Spleen (tissue), 11 donors: Measurements from ENCODE around the gene MST1. TPM values are rescaled to one million over a fixed set of nuclear protein-coding genes. Genes with fewer than 3 reads are reported as not detected.

Experiments used
- DNase-seq: peaks from one replicate; pipeline ENCODE4 v3.0.0-alpha.2; 2020
- H3K27ac ChIP-seq, 8 donors: fragments of 200-600 bp; sonication (generic) in 7 of 8; 1 replicate in 4 of 8; 2 replicates in 4 of 8; pipeline versions ENCODE4 v1.5.0 to v1.8.0; 2016 to 2021; ENCODE audit warnings: inconsistent platforms in 4 of 8, mild to moderate bottlenecking in 4 of 8, moderate library complexity in 1 of 8
- H3K27me3 ChIP-seq, 7 donors: fragments of 200-600 bp; sonication (generic) in 6 of 7; replicated peaks in 1 of 7; 1 replicate in 4 of 7; 2 replicates in 3 of 7; pipeline versions ENCODE4 v1.5.0 to v1.8.0; 2016 to 2021; ENCODE audit warnings: inconsistent platforms in 3 of 7, mild to moderate bottlenecking in 1 of 7
- H3K36me3 ChIP-seq, 6 donors: fragments of 200-600 bp; sonication (generic) in 5 of 6; 1 replicate in 4 of 6; 2 replicates in 2 of 6; pipeline versions ENCODE4 v1.5.0 to v1.8.0; 2016 to 2021; ENCODE audit warnings: inconsistent platforms in 2 of 6
- H3K4me1 ChIP-seq, 6 donors: fragments of 200-600 bp; sonication (generic) in 5 of 6; 1 replicate in 3 of 6; 2 replicates in 3 of 6; pipeline versions ENCODE4 v1.5.0 to v1.8.0; 2016 to 2021; ENCODE audit warnings: inconsistent platforms in 3 of 6
- H3K4me3 ChIP-seq, 8 donors: fragments of 200-600 bp; sonication (generic) in 7 of 8; 1 replicate in 4 of 8; 2 replicates in 4 of 8; pipeline versions ENCODE4 v1.5.0 to v1.8.0; 2016 to 2021; ENCODE audit warnings: inconsistent platforms in 4 of 8, mild to moderate bottlenecking in 4 of 8, moderate library complexity in 2 of 8
- H3K9me3 ChIP-seq, 8 donors: fragments of 200-600 bp; sonication (generic) in 7 of 8; 1 replicate in 4 of 8; 2 replicates in 4 of 8; pipeline versions ENCODE4 v1.5.0 to v1.8.0; 2016 to 2021; ENCODE audit warnings: inconsistent platforms in 4 of 8
- POLR2A ChIP-seq, 3 donors: fragments of 450-650 bp; IDR thresholded peaks; one replicate each; pipeline ENCODE4 v1.5.1; 2017; ENCODE audit warnings: antibody characterized with exemption in 3 of 3, mild to moderate bottlenecking in 1 of 3
- POLR2AphosphoS5 ChIP-seq, 3 donors: sonication (generic); formaldehyde crosslinking; IDR thresholded peaks; one replicate each; pipeline ENCODE4 v1.5.1; 2017; ENCODE audit warnings: antibody characterized with exemption in 3 of 3
- WGBS, 5 donors: extraction: QIAGEN DNeasy Blood & Tissue Kit in 3 of 5; methylation state at CpG; one replicate each; pipeline versions ENCODE4 v1.1.5 to v1.1.7; 2013 to 2018; 5-methylcytosine and 5-hydroxymethylcytosine counted together
- intact Hi-C: fragments of 100-400 bp; cut with DNase I; formaldehyde crosslinking; loops from one replicate; pipeline ENCODE4 v1.15.0; 2023; ENCODE audit warnings: low total_unique reads
- polyA plus RNA-seq, 3 donors: library from polyadenylated mRNA; stranded (reverse); fragments of 200-250 nt; gene quantifications; one replicate each; pipeline ENCODE4 v1.2.1, GENCODE V29; 2013
- total RNA-seq, 7 donors: library from RNA; depleted of rRNA in 3 of 7; stranded (reverse); fragments of >200 nt in 3 of 7; fragmentation: NEBNext Ultra II Directional in 4 of 7; extraction: Animal tissue kit (Norgen Biotek cat#: 25700) in 4 of 7; gene quantifications; one replicate each; pipeline versions ENCODE4 v1.1.0 to v1.2.1, GENCODE V29; 2016 to 2021
- TF ChIP-seq, protein P1 (sequence below), 11 experiments: fragments of 200-600 bp in 7 of 11; fragments of 450-650 bp in 4 of 11; sonication (generic) in 4 of 11; IDR thresholded peaks in 8 of 11; conservative IDR thresholded peaks in 3 of 11; 1 replicate in 7 of 11; 2 replicates in 4 of 11; pipeline versions ENCODE4 v1.4.0 to v1.8.0; 2016 to 2021; ENCODE audit warnings: antibody characterized with exemption in 11 of 11, inconsistent platforms in 4 of 11, mild to moderate bottlenecking in 1 of 11
- donor health status: healthy with polysubstance abuse.
- donor health status: DM: no; HTN: no; CAD: no; lungs with moderate emphysema.
- donor health status: DM: no; HTN: no; CAD: no.
- donor health status: Bipolar disorder and iron deficiency.
- donor health status: healthy.
- donor health status: DM: no; HTN: no; CAD: no.
- donor health status: DM: yes; HTN: yes; CAD: no.

Gene MST1
- total and polyA plus RNA-seq, 10 donors: 17.0 to 65.8 (median 23.6) TPM

DNA sequence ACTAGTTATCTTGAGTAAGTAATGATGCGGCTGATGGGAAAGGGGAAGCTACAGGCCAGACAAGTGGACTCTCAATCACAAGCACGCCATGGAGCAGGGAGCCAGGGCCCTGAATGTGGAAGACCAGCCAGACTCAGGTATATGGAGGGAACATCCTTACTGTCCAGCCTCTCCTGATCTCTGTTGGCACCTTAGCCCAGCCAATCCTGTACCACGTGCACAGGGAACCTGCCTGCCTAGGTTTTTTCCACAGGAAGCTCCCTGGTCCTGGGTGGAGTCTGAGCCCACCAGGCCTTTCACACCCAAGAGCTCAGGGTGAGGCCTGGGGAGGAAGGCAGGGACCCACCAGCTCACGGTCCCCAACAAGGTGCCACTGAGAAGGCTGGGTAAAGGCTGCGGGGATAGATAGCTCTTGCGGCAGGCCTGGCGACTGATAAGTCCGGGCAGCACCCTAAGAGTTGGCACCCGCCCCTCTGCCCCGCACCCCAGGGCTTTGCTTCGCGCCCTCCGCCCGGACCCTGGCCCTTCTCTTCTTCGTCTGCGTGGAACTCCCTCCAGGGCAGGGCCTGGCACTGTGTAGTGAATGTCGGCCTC is 16.1 kb downstream of the MST1 start:
- TF ChIP-seq POLR2AphosphoS5 (IDR thresholded peaks at IDR 0.05) (no peak), POLR2A (IDR thresholded peaks at IDR 0.05) (no peak)
- TF ChIP-seq, protein P1, sequence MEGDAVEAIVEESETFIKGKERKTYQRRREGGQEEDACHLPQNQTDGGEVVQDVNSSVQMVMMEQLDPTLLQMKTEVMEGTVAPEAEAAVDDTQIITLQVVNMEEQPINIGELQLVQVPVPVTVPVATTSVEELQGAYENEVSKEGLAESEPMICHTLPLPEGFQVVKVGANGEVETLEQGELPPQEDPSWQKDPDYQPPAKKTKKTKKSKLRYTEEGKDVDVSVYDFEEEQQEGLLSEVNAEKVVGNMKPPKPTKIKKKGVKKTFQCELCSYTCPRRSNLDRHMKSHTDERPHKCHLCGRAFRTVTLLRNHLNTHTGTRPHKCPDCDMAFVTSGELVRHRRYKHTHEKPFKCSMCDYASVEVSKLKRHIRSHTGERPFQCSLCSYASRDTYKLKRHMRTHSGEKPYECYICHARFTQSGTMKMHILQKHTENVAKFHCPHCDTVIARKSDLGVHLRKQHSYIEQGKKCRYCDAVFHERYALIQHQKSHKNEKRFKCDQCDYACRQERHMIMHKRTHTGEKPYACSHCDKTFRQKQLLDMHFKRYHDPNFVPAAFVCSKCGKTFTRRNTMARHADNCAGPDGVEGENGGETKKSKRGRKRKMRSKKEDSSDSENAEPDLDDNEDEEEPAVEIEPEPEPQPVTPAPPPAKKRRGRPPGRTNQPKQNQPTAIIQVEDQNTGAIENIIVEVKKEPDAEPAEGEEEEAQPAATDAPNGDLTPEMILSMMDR (IDR thresholded peaks at IDR 0.05 in 8 of 11, conservative IDR thresholded peaks at IDR 0.05 in 3 of 11): no peak
- Histone ChIP-seq H3K9me3 (no peaks in the 10 kb centered on the region), H3K27ac (peak overlapping the region; percentile 93 to 98 (median 94)), H3K36me3 (peaks cover 0 to 29% (median 25%) of the 10 kb centered on the region in 6 donors), H3K4me3 (peak overlapping the region; percentile 73 to 97 (median 88)), H3K27me3 (peaks cover 0 to under 1% (median 0%) of the 10 kb centered on the region in 7 donors), H3K4me1 (peaks cover 10 to 57% (median 24%) of the 10 kb centered on the region in 6 donors)
- DNase-seq: no peak
- intact Hi-C loops: no loop called here
- WGBS, 5 donors: 10 to 35% (median 23%) methylated on average over 15 to 17 of the region's 17 CpGs

DNA sequence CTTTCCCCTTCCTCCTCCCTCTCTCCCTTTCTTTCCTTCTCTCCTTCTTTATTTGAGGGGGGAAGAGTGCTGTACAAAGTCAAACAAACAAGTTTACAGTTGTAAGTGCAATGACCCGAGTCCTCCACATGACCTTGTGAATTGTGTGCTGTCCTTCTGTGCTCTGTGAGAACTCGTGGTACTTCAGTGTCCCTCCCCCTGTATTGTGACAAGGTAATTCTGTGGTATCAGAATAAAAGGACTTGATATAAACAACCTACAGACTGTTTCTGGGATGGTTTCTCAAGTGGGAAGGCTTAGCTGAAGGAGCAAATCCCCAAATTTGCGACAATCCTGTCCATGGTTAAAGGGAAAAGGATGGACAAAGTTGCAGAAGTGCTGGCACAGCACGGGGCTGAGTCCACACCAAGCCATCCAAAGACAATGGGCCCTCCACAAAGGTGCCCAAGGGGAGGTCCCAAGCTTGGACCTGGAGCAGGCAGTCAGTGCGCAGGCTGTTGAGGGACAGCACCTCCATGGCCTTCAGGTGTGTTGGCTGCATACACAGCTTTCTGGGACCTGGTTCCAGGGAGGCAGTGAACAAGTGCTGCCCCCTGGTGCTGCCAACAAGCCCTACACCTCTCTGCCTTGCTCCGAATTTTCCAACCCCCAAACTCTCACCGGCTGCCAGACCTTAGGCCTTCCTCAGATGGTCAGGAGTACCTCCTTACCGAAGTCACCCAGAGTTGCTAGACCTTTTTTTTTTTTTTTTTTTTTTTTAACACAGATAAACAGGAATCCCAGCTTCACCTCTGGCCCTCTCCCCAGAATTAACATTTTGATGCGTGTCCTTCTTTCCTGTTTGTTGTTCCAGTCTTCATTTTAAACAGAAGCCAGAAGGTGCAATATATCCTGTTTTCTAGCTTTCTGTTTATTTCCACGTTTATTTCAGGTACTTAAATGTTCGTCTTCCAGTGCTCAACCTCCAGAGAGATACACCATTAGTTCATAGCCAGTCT is 17.7 kb downstream of the MST1 start:
- Histone ChIP-seq H3K36me3 (peaks cover 0 to 13% (median 9%) of the 10 kb centered on the region in 6 donors), H3K9me3 (no peaks in the 10 kb centered on the region), H3K27me3 (peaks cover 0 to 6% (median 0%) of the 10 kb centered on the region in 7 donors), H3K27ac (no peak overlapping the region), H3K4me1 (peaks cover 10 to 44% (median 24%) of the 10 kb centered on the region in 6 donors), H3K4me3 (no peak overlapping the region)
- DNase-seq: peak; percentile 88
- intact Hi-C loops: loop anchor here (2.0 kb wide), 1 partner anchor 133 kb away; no protein-coding TSS in a partner anchor
- TF ChIP-seq POLR2AphosphoS5 (IDR thresholded peaks at IDR 0.05) (peak in 2 of 3 donors; percentile 17 to 41), POLR2A (IDR thresholded peaks at IDR 0.05) (no peak)
- TF ChIP-seq, protein P1 (IDR thresholded peaks at IDR 0.05 in 8 of 11, conservative IDR thresholded peaks at IDR 0.05 in 3 of 11): peak; percentile 71 to 88 (median 84)
- 42 to 49% (median 48%) methylated on average over 11 of the region's 11 CpGs for WGBS, 5 donors

DNA sequence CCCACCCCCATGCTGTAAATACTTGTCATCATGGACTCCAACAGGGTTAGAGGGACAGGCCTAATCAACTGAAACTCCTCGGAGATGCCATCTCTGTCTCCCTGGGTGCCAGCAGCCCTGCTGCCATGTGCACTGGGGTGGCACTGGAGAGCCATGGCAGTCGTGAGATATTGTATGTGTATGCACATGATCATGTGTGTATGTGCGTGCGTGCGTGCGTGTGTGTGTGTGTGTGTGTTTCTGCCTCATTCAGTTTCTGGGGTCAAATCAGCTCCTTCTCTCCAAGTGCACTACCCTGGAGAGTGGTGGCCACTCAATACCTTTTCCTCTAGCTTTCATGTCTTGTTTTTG is 18.4 kb downstream of the MST1 start:
- no peak for TF ChIP-seq POLR2AphosphoS5 (IDR thresholded peaks at IDR 0.05)
- TF ChIP-seq, protein P1 (IDR thresholded peaks at IDR 0.05 in 8 of 11, conservative IDR thresholded peaks at IDR 0.05 in 3 of 11): no peak
- TF ChIP-seq POLR2A (IDR thresholded peaks at IDR 0.05): no peak
- peaks cover 0 to 6% (median 0%) of the 10 kb centered on the region in 7 donors for H3K27me3 ChIP-seq
- no peak overlapping the region for H3K27ac ChIP-seq
- DNase-seq: no peak
- intact Hi-C loops: loop anchor here (2.0 kb wide), 1 partner anchor 132 kb away; no protein-coding TSS in a partner anchor
- H3K9me3 ChIP-seq: no peaks in the 10 kb centered on the region
- no peak overlapping the region for H3K4me3 ChIP-seq
- H3K36me3 ChIP-seq: peaks cover 0 to 6% (median 2%) of the 10 kb centered on the region in 6 donors
- H3K4me1 ChIP-seq: peaks cover 10 to 37% (median 22%) of the 10 kb centered on the region in 6 donors
- WGBS, 5 donors: 66 to 73% (median 68%) methylated on average over 5 to 6 of the region's 6 CpGs
